GM18870 (cell line): ENCODE data around the gene DEAF1.
"Not testable (repeated sequence)": the region's sequence is repeated elsewhere in the genome, so short reads cannot be mapped to it uniquely, and the experiment has no call there.

Experiments used
- ATAC-seq: cut with Tn5 transposase; IDR thresholded peaks from one replicate; pipeline ENCODE4 v1.9.1; 2021; ENCODE audit warnings: moderate library complexity; ENCODE audit not compliant: unreplicated experiment

The DEAF1 gene, protein sequence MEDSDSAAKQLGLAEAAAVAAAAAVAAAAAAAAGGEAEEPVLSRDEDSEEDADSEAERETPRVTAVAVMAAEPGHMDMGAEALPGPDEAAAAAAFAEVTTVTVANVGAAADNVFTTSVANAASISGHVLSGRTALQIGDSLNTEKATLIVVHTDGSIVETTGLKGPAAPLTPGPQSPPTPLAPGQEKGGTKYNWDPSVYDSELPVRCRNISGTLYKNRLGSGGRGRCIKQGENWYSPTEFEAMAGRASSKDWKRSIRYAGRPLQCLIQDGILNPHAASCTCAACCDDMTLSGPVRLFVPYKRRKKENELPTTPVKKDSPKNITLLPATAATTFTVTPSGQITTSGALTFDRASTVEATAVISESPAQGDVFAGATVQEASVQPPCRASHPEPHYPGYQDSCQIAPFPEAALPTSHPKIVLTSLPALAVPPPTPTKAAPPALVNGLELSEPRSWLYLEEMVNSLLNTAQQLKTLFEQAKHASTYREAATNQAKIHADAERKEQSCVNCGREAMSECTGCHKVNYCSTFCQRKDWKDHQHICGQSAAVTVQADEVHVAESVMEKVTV

DNA sequence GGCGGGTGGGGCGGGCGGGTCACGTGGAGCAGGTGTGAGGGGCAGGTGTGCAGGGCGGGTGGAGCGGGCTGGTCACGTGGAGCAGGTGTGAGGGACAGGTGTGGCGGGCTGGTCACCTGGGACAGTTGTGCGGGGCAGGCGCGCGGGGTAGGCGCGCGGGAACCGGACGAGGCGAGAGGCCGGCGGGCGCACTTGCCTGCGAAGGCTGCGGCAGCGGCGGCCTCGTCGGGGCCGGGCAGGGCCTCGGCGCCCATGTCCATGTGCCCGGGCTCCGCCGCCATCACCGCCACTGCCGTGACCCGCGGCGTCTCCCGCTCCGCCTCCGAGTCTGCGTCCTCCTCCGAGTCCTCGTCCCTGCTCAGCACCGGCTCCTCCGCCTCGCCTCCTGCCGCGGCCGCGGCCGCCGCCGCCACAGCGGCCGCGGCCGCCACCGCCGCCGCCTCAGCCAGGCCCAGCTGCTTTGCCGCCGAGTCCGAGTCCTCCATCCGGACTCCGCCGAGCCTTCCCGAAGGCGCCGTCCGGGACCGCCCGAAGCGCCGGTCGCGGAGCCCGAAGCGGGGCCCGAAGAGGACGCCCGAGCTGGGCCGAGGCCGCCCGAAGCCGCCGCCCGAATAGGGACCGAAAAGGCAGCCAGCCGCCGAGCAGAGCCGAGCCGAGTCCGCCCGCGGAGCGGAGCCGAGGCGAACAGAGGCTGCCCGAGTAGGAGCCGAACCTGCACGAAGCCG is at the start of gene DEAF1:
Gene DEAF1, minus strand, starts transcription at position 660 of the 725 bp plus-strand sequence. Its CDS starts 175 bp downstream, at position 485.
- ATAC-seq = no peak

DNA sequence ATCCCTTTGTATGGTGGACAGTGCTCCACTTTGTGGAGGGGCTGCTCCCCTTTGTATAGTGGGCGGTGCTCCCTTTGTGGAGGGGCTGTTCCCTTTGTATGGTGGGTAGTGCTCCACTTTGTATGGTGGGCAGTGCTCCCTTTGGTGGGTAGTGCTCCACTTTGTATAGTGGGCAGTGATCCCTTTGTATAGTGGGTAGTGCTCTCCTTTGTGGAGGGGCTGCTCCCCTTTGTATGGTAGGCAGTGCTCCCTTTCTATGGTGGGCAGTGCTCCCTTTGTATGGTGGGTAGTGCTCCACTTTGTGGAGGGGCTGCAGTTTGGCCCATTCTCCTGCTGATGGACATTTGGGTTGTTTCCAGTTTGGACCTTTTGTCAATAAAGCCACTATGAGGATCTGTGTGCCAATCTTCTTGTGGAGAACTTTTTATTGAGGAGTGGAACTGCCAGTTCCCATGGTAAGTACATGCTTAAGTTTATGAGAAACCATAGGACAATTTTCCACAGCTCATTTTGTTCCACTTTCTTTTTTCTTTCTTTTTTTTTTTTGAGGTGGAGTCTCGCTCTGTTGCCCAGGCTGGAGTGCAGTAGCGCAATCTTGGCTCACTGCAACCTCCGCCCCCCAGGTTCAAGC is 47.7 kb upstream of the DEAF1 start:
- ATAC-seq = no peak

DNA sequence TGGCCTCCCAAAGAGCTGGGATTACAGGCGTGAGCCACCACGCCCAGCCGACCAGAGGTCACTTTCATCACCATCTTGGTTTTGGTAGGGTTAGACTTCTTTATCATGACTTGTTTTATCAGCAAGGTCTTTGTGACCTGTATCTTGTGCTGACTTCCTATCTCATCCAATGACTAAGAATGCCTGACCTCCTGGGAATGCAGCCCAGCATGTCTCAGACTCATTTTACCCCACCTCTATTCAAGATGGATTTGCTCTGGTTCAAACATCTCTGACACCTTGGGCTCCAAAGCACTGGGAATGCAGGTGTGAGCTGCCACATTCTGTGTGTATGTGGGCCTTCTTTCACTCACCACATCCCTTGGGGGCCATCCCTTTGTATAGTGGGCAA is 47.1 kb upstream of the DEAF1 start:
- ATAC-seq = no peak

DNA sequence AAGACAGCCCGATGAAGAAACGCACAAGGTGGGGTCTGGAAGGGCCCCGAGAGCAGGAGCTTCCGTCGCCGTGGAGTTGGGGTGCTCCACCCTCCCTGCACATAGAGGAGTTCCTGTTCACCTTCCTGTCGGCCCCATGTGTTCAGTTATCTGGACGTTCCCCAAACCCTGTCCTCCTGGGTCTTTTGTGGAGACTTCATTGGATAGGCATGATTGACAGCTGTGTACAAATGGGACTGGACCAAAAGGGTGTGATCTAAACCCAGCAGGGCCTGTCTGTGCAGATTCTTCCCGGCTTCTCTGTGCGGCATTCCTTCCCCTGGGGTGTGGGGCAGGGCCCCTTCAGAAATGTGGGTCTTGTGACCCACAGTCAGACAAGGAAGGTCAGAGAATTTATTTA is 42.9 kb upstream of the DEAF1 start:
- ATAC-seq = not testable (repeated sequence)

DNA sequence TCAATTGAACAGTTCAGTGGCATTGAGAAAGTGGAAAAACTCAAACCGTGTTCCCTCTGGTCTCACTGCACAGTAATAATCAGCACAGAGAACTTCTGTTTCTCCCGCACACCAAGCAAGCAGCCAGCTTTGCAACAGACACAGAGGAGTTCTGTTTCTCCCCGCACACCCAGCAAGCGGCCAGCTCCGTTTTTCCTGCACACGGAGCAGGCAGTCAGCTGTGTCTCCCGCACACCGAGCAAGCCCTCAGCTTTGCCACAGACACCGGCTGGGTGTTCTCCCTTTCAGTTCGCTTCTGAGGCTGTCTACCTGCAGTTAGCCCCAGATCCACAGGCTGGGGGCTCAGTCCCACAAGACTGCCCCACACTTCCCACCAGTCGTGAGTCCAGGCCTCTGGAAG is 42.3 kb upstream of the DEAF1 start:
- no peak for ATAC-seq

DNA sequence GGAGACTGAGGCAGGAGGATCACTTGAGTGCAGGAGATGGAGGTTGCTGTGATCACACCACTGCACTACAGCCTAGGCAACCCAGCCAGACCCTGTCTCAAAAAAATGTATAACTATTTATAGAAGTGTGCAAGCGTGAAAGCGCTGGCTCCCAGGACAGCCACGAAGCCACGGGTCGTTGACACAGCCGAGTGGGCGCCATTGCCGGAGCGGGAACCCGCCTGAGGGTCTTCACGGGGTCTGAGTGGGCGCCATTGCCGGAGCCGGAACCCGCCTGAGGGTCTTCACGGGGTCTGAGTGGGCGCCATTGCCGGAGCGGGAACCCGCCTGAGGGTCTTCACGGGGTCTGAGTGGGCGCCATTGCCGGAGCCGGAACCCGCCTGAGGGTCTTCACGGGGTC is 39.5 kb upstream of the DEAF1 start:
- not testable (repeated sequence) for ATAC-seq

DNA sequence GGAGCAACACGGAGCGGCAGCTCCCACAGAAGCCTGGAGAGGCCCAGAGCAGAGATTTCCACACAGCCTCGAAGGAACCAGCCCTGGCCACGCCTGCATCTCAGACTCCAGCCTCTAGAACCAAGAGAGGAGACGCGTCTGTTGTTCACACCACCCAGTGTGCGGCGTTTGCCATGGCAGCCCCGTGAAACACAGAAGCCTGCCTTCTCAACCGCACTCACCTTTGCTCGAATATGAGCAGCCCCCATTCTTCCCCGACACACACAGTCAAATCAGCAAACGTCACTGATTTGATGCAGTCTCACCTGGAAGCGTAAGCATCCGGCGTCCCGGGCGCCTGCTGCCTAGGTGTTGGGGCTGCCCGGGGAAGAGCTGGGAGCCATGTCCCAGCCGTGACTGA is 38.0 kb upstream of the DEAF1 start:
- ATAC-seq = no peak

DNA sequence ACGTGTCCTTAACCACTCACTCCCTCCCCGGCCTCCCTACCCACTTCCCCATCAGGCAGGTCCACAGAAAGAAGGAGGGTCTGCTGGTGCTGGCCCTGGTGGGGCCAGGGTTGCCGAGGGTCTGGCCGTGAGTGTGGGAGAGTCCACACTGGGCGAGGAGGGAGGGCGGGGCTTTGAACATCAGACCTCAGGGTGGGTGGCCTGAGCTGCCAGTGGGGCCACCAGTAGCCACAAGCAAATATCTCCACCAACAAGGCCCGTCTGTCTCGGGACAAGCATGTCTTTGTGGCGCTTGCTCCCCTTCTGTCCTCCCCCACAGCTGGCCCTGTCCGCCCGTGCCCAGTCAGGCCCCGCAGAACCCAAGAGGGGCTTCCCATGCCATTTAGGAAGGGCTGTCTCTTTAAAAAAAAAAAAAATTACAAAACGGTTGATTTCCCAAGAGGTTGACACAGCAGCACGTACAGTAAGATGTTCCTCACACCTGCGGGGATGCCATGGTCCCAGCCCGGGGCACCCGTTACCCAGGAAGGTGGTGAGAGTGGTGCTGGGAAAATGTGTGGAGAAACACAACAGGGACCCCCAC is 34.6 kb upstream of the DEAF1 start:
- ATAC-seq = no peak

DNA sequence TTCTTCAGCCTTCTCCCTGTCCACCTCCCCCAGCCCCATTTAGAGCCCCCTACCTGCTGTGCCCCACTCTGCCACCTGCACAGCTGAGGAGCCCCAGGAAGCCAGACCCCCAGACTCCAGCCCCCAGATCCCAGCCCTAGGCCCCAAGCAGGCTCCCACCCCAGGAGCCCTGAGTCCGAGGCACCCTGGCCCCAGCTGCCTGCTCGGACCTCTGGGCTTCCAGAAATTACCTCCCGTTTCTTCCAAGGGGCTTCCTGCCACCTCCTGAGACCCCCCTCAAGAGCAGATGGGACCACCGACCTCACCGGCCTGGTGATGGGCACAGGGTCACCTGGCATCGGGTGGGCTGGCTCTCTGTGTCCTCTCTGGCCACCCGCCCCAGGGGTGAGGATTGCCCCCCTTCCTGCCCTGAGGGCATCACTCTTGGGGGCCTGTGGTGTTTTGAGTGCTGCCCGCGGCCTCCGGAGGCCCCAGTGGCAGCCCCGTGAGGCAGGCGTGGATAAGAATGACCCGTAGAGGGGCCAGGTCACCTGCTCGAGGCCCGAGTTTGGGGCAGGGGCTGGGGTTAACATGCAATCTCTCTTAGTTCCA is 34.0 kb upstream of the DEAF1 start:
- no peak for ATAC-seq

DNA sequence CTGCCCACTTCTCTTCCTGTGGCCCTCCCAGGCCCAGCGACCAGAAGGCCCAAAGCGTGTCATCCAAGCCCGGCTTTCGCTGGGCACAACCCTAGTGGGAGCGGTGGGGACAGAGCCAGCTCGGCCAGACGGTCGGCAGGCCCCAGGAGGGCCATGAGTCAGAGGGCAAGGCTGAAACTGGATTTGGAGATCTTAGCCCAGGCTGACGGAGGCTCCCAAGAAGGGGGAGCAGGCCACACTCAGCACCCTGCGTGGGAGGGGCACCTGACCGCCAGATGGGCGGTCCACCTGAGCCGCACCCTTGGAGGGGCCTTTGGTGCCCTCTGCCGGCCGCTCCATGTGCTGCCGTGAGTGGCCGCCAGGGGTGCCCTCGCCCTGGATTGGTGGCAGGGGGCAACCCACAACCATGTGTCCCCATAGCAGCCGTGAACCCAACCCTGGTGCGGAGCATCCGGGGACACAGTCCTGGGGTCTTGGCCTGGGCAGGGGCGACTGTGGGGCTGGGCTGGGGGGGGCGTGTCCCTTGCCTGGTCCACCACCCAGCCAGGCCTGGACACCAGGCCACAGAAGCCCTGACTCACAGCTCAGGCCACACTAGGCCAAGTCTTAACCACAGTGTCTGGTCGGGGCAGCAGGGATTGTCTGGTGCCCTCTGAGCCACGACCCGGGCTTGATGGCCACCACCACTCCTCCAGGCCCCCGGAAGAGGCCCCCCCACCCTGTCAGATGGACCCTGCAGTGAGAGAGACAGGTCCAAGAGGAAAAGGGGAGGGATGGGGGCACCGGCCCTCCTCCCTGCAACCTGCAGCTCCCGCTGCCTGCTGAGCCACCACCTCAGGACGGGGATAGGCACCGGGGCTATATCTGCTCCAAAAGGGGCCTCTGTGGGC is 33.1 kb upstream of the DEAF1 start:
- ATAC-seq = no peak

DNA sequence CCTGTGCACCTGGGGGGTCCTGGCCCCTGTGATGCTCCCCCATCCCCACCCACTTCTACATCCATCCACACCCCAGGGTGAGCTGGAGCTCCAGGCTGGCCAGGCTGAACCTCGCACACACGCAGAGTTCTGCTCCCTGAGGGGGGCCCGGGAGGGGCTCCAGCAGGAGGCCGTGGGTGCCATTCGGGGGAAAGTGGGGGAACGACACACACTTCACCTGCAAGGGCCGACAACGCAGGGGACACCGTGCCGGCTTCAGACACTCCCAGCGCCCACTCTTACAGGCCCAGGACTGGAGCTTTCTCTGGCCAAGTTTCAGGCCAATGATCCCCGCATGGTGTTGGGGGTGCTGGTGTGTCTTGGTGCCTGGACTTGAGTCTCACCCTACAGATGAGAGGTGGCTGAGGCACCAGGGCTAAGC is 32.3 kb upstream of the DEAF1 start:
- no peak for ATAC-seq

DNA sequence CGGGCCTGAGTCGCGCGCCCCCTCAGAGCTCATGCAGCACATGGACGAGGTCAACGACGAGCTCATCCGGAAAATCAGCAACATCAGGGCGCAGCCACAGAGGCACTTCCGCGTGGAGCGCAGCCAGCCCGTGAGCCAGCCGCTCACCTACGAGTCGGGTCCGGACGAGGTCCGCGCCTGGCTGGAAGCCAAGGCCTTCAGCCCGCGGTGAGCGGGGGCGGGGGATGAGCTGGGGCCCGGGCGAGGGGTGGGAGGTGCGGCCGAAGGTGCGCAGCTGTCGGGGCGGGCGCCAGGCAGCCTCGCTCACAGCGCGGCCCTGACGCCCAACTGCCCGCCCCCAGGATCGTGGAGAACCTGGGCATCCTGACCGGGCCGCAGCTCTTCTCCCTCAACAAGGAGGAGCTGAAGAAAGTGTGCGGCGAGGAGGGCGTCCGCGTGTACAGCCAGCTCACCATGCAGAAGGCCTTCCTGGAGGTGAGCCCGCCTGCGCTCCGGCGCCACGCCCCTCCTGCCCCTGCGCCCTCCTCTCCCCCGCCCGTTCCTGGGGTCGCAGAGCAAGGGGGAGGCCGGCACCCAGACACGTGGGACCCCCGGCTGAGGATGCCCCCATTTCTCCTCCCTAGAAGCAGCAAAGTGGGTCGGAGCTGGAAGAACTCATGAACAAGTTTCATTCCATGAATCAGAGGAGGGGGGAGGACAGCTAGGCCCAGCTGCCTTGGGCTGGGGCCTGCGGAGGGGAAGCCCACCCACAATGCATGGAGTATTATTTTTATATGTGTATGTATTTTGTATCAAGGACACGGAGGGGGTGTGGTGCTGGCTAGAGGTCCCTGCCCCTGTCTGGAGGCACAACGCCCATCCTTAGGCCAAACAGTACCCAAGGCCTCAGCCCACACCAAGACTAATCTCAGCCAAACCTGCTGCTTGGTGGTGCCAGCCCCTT is 31.5 kb upstream of the DEAF1 start:
- ATAC-seq = no peak

DNA sequence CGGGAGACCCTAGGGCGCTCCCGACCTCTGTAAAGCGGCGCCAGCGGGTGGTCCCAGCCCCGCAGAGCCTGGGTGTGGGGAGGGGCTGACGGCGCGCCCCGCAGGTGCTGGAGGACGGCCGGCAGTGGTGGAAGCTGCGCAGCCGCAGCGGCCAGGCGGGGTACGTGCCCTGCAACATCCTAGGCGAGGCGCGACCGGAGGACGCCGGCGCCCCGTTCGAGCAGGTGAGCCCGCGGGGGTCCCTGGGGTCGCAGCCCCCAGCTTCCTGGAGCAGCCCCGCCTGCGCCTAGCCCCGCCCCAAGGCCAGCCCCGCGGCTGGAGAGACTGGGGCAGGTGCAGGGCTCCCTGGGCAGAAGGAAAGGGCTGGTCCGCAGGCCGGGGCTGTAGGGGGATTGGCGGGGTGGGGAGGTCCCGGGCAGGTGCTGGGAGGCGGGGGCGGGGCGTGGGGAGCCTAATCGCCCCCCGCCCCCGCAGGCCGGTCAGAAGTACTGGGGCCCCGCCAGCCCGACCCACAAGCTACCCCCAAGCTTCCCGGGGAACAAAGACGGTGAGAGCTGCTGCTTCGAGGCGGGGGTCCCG is 30.7 kb upstream of the DEAF1 start:
- no peak for ATAC-seq

DNA sequence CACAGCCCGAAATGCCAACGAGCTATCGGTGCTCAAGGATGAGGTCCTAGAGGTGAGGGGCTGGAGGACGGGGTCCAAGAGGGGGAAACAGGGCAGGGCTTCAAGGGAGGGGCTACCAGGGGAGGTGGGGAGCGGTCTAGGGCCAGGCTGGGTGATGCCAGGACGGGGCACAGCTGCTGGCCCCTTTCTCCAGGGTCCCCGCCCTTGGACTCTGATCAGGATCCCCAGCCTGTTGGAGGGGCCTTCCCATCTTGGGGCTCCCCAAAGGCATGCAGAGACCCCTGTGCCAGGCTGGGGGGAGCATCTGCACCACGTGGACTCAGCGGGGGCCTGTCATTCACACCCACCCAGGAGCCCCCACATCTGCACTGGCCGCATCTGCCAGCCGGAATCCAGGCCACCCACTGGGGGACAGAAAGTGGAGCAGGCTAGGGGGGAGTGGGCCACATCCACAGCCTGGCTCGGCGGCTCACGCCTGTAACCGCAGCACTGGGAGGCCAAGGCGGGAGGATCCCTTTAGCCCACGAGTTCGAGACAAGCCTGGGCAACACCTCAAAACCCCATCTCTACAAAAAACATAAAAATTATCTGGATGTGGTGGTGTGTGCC is 29.9 kb upstream of the DEAF1 start:
- ATAC-seq = no peak

DNA sequence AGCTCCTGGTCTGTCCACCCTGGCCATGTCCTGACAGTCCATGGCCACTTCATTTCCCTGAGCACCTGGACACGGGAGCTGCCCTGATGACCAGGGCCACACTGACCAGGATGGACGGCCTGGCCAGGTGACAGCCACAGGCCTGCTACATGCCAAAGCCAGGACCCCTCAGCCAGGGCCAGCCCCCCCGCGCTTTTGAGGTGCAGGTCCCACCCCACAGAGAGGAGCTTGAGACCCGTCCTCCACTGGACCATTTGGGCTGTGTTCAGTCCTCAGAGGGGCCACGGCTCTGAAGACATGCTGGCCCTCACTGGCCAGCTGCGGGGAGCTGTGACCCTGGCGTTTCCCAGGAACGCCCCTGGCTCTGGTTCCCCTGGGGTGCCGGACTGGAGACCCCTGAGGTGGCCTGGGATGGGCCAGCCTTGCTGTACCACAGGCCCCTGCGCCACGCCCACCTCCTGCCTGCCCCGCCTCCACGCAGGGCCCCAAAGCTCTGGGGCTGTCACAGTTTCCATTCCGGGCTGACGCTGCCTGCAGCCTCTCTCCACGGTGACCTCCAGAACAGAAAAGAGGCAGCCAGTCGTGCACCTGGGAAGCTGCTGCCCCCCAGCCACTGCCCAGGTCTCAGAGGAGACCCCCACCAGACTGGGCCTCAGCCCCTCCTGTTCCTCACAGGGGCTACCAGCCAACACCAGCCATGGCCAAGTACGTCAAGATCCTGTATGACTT is 29.2 kb upstream of the DEAF1 start:
- no peak for ATAC-seq

DNA sequence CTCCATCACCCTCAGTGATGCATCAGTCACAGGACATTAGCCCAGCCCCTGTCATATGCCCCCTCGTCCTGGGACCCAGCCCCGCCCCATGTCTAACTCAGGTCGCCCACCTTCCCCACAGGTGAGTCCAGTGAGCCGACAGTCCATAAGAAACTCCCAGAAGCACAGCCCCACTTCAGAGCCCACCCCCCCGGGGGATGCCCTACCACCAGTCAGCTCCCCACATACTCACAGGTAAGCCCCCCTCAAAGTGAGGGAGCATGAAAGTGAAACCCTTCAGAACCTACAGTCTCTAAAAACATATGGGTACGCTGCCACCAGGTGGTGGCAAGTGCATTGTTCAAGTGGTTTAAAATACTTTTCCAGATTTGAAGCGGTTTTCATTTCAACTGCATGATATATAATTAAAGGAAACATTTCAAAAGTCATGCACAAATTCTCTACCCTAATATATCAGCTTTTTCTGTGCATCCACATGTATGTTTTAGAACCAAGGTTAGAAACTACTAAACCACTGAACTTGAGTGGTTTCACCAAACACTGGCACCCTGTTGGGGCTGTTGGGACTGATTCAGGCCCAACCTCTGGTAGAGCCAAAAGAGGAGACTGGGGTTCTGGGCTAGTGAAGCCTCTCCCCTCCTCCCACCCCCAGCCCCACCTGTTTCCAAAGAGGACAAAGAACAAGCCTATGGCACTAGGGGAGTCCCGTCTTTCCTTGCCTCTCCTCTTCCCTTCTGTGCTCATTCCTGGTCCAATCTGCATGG is 28.3 kb upstream of the DEAF1 start:
- ATAC-seq = no peak
